ENCODE data around the gene SLC22A1. TPM values are rescaled to one million over a fixed set of nuclear protein-coding genes. Genes with fewer than 3 reads are reported as not detected.

SLC22A1 gene
- total and polyA plus RNA-seq, 4 donors = 0.79 to 1,107 (median 439) TPM

GRCh38 chr6:160156842-160157241 lies 35.2 kb downstream of the SLC22A1 start:
- no peak overlapping the region for H3K27ac ChIP-seq (ENCODE audit: low read depth in 1 of 2, low read length in 2 of 2)
- no peaks in the 10 kb centered on the region for H3K27me3 ChIP-seq (ENCODE audit: control insufficient read depth in 4 of 4, insufficient read depth in 4 of 4, low read length in 3 of 4)
- WGBS = 97% methylated on average over 1 of the region's 1 CpG
- no peaks in the 10 kb centered on the region for H3K9me3 ChIP-seq (ENCODE audit: control insufficient read depth in 4 of 4, low read length in 3 of 4)
- H3K4me1 ChIP-seq (ENCODE audit: control insufficient read depth in 4 of 4, insufficient read depth in 4 of 4, low read length in 3 of 4) = peaks cover 0 to 23% (median 7%) of the 10 kb centered on the region in 4 donors
- peaks cover 0 to 56% (median 47%) of the 10 kb centered on the region in 4 donors for H3K36me3 ChIP-seq (ENCODE audit: control insufficient read depth in 4 of 4, insufficient read depth in 3 of 4, low read depth in 1 of 4, low read length in 3 of 4)
- DNase-seq (ENCODE audit: low spot score) = no peak
- TF ChIP-seq JUND (IDR thresholded peaks at IDR 0.05) (no peak), REST (IDR thresholded peaks at IDR 0.05) (no peak), NR2F2 (IDR thresholded peaks at IDR 0.05) (no peak), RXRA (IDR thresholded peaks at IDR 0.05) (no peak), ATF3 (IDR thresholded peaks at IDR 0.05) (no peak), HNF4A (conservative IDR thresholded peaks at IDR 0.05) (no peak), HNF4G (IDR thresholded peaks at IDR 0.05) (no peak), RAD21 (IDR thresholded peaks at IDR 0.05) (no peak), YY1 (IDR thresholded peaks at IDR 0.05) (no peak), EGR1 (IDR thresholded peaks at IDR 0.05; ENCODE audit: low read depth in 2 of 2) (no peak), ZBTB33 (IDR thresholded peaks at IDR 0.05) (no peak), MAX (IDR thresholded peaks at IDR 0.05) (no peak), GABPA (IDR thresholded peaks at IDR 0.05 in 1 of 2, conservative IDR thresholded peaks at IDR 0.05 in 1 of 2) (no peak)
- H3K4me3 ChIP-seq (ENCODE audit: low read depth in 1 of 3, low read length in 3 of 3) = no peak overlapping the region
- no peak overlapping the region for H3K9ac ChIP-seq (ENCODE audit: low read depth in 1 of 2, low read length in 2 of 2)

GRCh38 chr6:160160450-160160849 lies 38.8 kb downstream of the SLC22A1 start:
- H3K36me3 ChIP-seq (ENCODE audit: control insufficient read depth in 4 of 4, insufficient read depth in 3 of 4, low read depth in 1 of 4, low read length in 3 of 4) = peaks cover 0 to 29% (median 24%) of the 10 kb centered on the region in 4 donors
- peaks cover 0 to 33% (median 12%) of the 10 kb centered on the region in 4 donors for H3K4me1 ChIP-seq (ENCODE audit: control insufficient read depth in 4 of 4, insufficient read depth in 4 of 4, low read length in 3 of 4)
- no peaks in the 10 kb centered on the region for H3K9me3 ChIP-seq (ENCODE audit: control insufficient read depth in 4 of 4, low read length in 3 of 4)
- no peak overlapping the region for H3K4me3 ChIP-seq (ENCODE audit: low read depth in 1 of 3, low read length in 3 of 3)
- H3K9ac ChIP-seq (ENCODE audit: low read depth in 1 of 2, low read length in 2 of 2) = no peak overlapping the region
- WGBS = 50% methylated on average over 6 of the region's 6 CpGs
- peak overlapping the region; percentile 53 to 68 for H3K27ac ChIP-seq (ENCODE audit: low read depth in 1 of 2, low read length in 2 of 2)
- H3K27me3 ChIP-seq (ENCODE audit: control insufficient read depth in 4 of 4, insufficient read depth in 4 of 4, low read length in 3 of 4) = no peaks in the 10 kb centered on the region
- DNase-seq (ENCODE audit: low spot score) = no peak
- TF ChIP-seq YY1 (IDR thresholded peaks at IDR 0.05) = peak; percentile 17
- peak; percentile 27 to 50 for TF ChIP-seq RXRA (IDR thresholded peaks at IDR 0.05)
- TF ChIP-seq MAX (IDR thresholded peaks at IDR 0.05) = no peak
- TF ChIP-seq SP1 (IDR thresholded peaks at IDR 0.05) = peak; percentile 27
- TF ChIP-seq REST (IDR thresholded peaks at IDR 0.05) = no peak
- TF ChIP-seq JUND (IDR thresholded peaks at IDR 0.05) = no peak
- TF ChIP-seq HNF4G (IDR thresholded peaks at IDR 0.05) = no peak
- no peak for TF ChIP-seq ATF3 (IDR thresholded peaks at IDR 0.05)
- no peak for TF ChIP-seq FOXA1 (IDR thresholded peaks at IDR 0.05)
- peak; percentile 41 to 56 for TF ChIP-seq RAD21 (IDR thresholded peaks at IDR 0.05)
- no peak for TF ChIP-seq EGR1 (IDR thresholded peaks at IDR 0.05; ENCODE audit: low read depth in 2 of 2)
- peak; percentile 31 for TF ChIP-seq CTCF (IDR thresholded peaks at IDR 0.05; ENCODE audit: low read depth, low read length, missing input control)
- no peak for TF ChIP-seq ZBTB33 (IDR thresholded peaks at IDR 0.05)
- peak; percentile 33 to 46 for TF ChIP-seq HNF4A (conservative IDR thresholded peaks at IDR 0.05)
- no peak for TF ChIP-seq NR2F2 (IDR thresholded peaks at IDR 0.05)
